Measurements from ENCODE around the gene PTPN14.
A peak's percentile ranks its signal among the peaks of the same experiment; 100 is the strongest.

Gene PTPN14

GRCh38 chr1:214425716-214426425, 125.5 kb downstream of the PTPN14 start:
- no peak for DNase-seq (ENCODE audit: low read depth)

- DNase-seq (ENCODE audit: low read depth): no peak
Measured at GRCh38 chr1:214425101-214425500, 126.3 kb downstream of the PTPN14 start.

- DNase-seq (ENCODE audit: low read depth): no peak
Measured at GRCh38 chr1:214423045-214423444, 128.4 kb downstream of the PTPN14 start.

- DNase-seq (ENCODE audit: low read depth): peak; percentile 86
Measured at GRCh38 chr1:214422137-214422671, 129.2 kb downstream of the PTPN14 start.

GRCh38 chr1:214420833-214421232, 130.6 kb downstream of the PTPN14 start:
- no peak for DNase-seq (ENCODE audit: low read depth)

GRCh38 chr1:214420341-214420740, 131.1 kb downstream of the PTPN14 start:
- DNase-seq (ENCODE audit: low read depth): no peak

- no peak for DNase-seq (ENCODE audit: low read depth)
Measured at GRCh38 chr1:214419650-214420049, 131.8 kb downstream of the PTPN14 start.

- DNase-seq (ENCODE audit: low read depth): no peak
Measured at GRCh38 chr1:214418391-214418790, 133.0 kb downstream of the PTPN14 start.

- DNase-seq (ENCODE audit: low read depth): no peak
Measured at GRCh38 chr1:214417545-214418210, 133.7 kb downstream of the PTPN14 start.

GRCh38 chr1:214416858-214417257, 134.5 kb downstream of the PTPN14 start:
- DNase-seq (ENCODE audit: low read depth): no peak

GRCh38 chr1:214416417-214416816, 135.0 kb downstream of the PTPN14 start:
- DNase-seq (ENCODE audit: low read depth): no peak

- no peak for DNase-seq (ENCODE audit: low read depth)
Measured at GRCh38 chr1:214415131-214415530, 136.3 kb downstream of the PTPN14 start.

- DNase-seq (ENCODE audit: low read depth): no peak
Measured at GRCh38 chr1:214414691-214415090, 136.7 kb downstream of the PTPN14 start.

GRCh38 chr1:214413315-214413714, 138.1 kb downstream of the PTPN14 start:
- DNase-seq (ENCODE audit: low read depth): no peak

- DNase-seq (ENCODE audit: low read depth): peak; percentile 70
Measured at GRCh38 chr1:214404571-214405213, 146.7 kb downstream of the PTPN14 start.

- DNase-seq (ENCODE audit: low read depth): peak; percentile 81
Measured at GRCh38 chr1:214404154-214404553, 147.2 kb downstream of the PTPN14 start.

GRCh38 chr1:214403431-214403830, 148.0 kb downstream of the PTPN14 start:
- no peak for DNase-seq (ENCODE audit: low read depth)

- DNase-seq (ENCODE audit: low read depth): no peak
Measured at GRCh38 chr1:214402613-214403083, 148.8 kb downstream of the PTPN14 start.

GRCh38 chr1:214401666-214402065, 149.7 kb downstream of the PTPN14 start:
- no peak for DNase-seq (ENCODE audit: low read depth)

GRCh38 chr1:214400131-214400530, 151.3 kb downstream of the PTPN14 start:
- DNase-seq (ENCODE audit: low read depth): peak; percentile 90

- DNase-seq (ENCODE audit: low read depth): no peak
Measured at GRCh38 chr1:214398490-214398889, 152.9 kb downstream of the PTPN14 start.

- no peak for DNase-seq (ENCODE audit: low read depth)
Measured at GRCh38 chr1:214397497-214397896, 153.9 kb downstream of the PTPN14 start.

- no peak for DNase-seq (ENCODE audit: low read depth)
Measured at GRCh38 chr1:214396330-214396729, 155.1 kb downstream of the PTPN14 start.
